HCT116 (cell line): ENCODE data around the gene SEPTIN8. TPM values are rescaled to one million over a fixed set of nuclear protein-coding genes. Genes with fewer than 3 reads are reported as not detected.

Experiments
- ATAC-seq: fragments of 200-7000 bp; cut with Tn5 transposase; 2 replicates; pipeline ENCODE4 v1.9.1; 2020; ENCODE audit warnings: mild to moderate bottlenecking, moderate library complexity
- BruUV-seq: library from RNA; stranded (reverse); fragments of 400-500 nt; replicated peaks from 2 replicates; lab custom pipeline; 2021; lab: Mats Ljungman, UMichigan
- CTCF ChIA-PET: fragments of 300-600 bp; sonication (Branson Sonifier 250); formaldehyde crosslinking; loops from one replicate; lab custom pipeline; 2021; ENCODE audit warnings: antibody characterized with exemption; lab: Charles Lee
- POLR2A ChIA-PET: fragments of 300-600, 350-600 bp; sonication (Branson Sonifier 250); formaldehyde crosslinking; loops from one replicate; lab custom pipeline; 2021; ENCODE audit warnings: antibody characterized with exemption; lab: Charles Lee
- RAD21 ChIA-PET, 2 experiments: fragments of 300-600 bp; sonication (Branson Sonifier 250); formaldehyde crosslinking; loops; one replicate each; lab custom pipeline; 2023; ENCODE audit warnings: low total read pairs in 2 of 2; ENCODE audit not compliant: uncharacterized antibody in 2 of 2, unreplicated experiment in 2 of 2, low non-redundant PET in 1 of 2; lab: Charles Lee
- DNase-seq: peaks from one replicate; pipeline ENCODE4 v3.0.0-alpha.2; 2010; ENCODE audit warnings: low read depth, low spot score
- H2AFZ ChIP-seq: fragments of 200-600 bp; shearing (Covaris generic), sonication (generic); 2 replicates; pipeline ENCODE4 v1.6.1; 2017; ENCODE audit warnings: low read depth, mixed run types, mixed read lengths, antibody characterized with exemption, low read length; ENCODE audit not compliant: poor library complexity, severe bottlenecking
- H3K27ac ChIP-seq: 2 replicates; pipeline ENCODE4 v1.5.1; 2012; ENCODE audit warnings: low read depth, low read length
- H3K27me3 ChIP-seq: fragments of 200-600 bp; sonication (generic); 2 replicates; pipeline ENCODE4 v1.6.1; 2016; ENCODE audit warnings: mixed run types, low read length, mixed read lengths; ENCODE audit not compliant: insufficient read depth
- H3K36me3 ChIP-seq, 2 experiments: fragments of 200-500 bp in 1 of 2; fragments of 200-600 bp in 1 of 2; sonication (Bioruptor generic) in 1 of 2; sonication (generic) in 1 of 2; 2 replicates each; pipeline versions ENCODE4 v1.5.1 to v1.6.1; 2014 to 2016; ENCODE audit warnings: low read length in 2 of 2, inconsistent platforms in 1 of 2, mixed read lengths in 1 of 2, mixed run types in 1 of 2; ENCODE audit not compliant: insufficient read depth in 2 of 2, control insufficient read depth in 1 of 2
- H3K4me1 ChIP-seq, 2 experiments: fragments of 200-600 bp in 1 of 2; sonication (generic) in 1 of 2; 2 replicates each; pipeline versions ENCODE4 v1.5.1 to v1.6.1; 2012 to 2017; ENCODE audit warnings: low read length in 2 of 2, inconsistent platforms in 1 of 2, mild to moderate bottlenecking in 1 of 2, mixed read lengths in 1 of 2, mixed run types in 1 of 2, moderate library complexity in 1 of 2; ENCODE audit not compliant: insufficient read depth in 2 of 2, control insufficient read depth in 1 of 2
- H3K4me2 ChIP-seq: fragments of 200-600 bp; sonication (generic); 2 replicates; pipeline ENCODE4 v1.6.1; 2017; ENCODE audit warnings: mixed run types, low read length, mixed read lengths
- H3K4me3 ChIP-seq, 2 experiments: fragments of 200-600 bp in 1 of 2; sonication (generic) in 1 of 2; replicated peaks in 1 of 2; 2 replicates each; pipeline ENCODE4 v1.5.1; 2011 to 2016; ENCODE audit warnings: low read length in 2 of 2, control low read depth in 1 of 2, low read depth in 1 of 2, mild to moderate bottlenecking in 1 of 2, mixed read lengths in 1 of 2, mixed run types in 1 of 2
- H3K79me2 ChIP-seq: fragments of 200-600 bp; sonication (generic); 2 replicates; pipeline ENCODE4 v1.6.1; 2017; ENCODE audit warnings: mild to moderate bottlenecking, mixed run types, low read length, moderate library complexity, mixed read lengths; ENCODE audit not compliant: insufficient read depth
- H3K9ac ChIP-seq: fragments of 200-600 bp; sonication (generic); 2 replicates; pipeline ENCODE4 v1.6.1; 2016; ENCODE audit warnings: low read length, mixed read lengths
- H3K9me2 ChIP-seq: fragments of 200-600 bp; sonication (generic), shearing (Covaris generic); 2 replicates; pipeline ENCODE4 v1.6.1; 2017; ENCODE audit warnings: mixed run types, mild to moderate bottlenecking, moderate library complexity; ENCODE audit not compliant: insufficient read depth
- H3K9me3 ChIP-seq, 2 experiments: fragments of 200-500 bp in 1 of 2; fragments of 200-600 bp in 1 of 2; sonication (Bioruptor generic) in 1 of 2; sonication (generic) in 1 of 2; 2 replicates each; pipeline ENCODE4 v1.6.1; 2014 to 2017; ENCODE audit warnings: low read length in 2 of 2, mixed read lengths in 2 of 2, inconsistent platforms in 1 of 2, low read depth in 1 of 2, mild to moderate bottlenecking in 1 of 2, mixed run types in 1 of 2, moderate library complexity in 1 of 2; ENCODE audit not compliant: control insufficient read depth in 1 of 2, insufficient read depth in 1 of 2
- H4K20me1 ChIP-seq: fragments of 200-600 bp; sonication (generic), shearing (Covaris generic); 2 replicates; pipeline ENCODE4 v1.6.1; 2017; ENCODE audit warnings: mixed run types, mild to moderate bottlenecking, moderate library complexity; ENCODE audit not compliant: insufficient read depth
- CEBPB ChIP-seq: IDR thresholded peaks from 2 replicates; pipeline ENCODE4 v1.6.1; 2012; ENCODE audit warnings: low read depth
- CTCF ChIP-seq, 3 experiments: fragments of 200-600 bp in 1 of 3; sonication (generic) in 1 of 3; IDR thresholded peaks in 2 of 3; conservative IDR thresholded peaks in 1 of 3; 2 replicates each; pipeline ENCODE4 v1.5.1; 2012 to 2017; ENCODE audit warnings: low read depth in 2 of 3, low read length in 2 of 3, antibody characterized with exemption in 1 of 3, borderline replicate concordance in 1 of 3, control low read depth in 1 of 3, mild to moderate bottlenecking in 1 of 3, mixed read lengths in 1 of 3, mixed run types in 1 of 3, moderate library complexity in 1 of 3; ENCODE audit not compliant: insufficient read depth in 1 of 3
- EZH2phosphoT487 ChIP-seq: fragments of 200-600 bp; IDR thresholded peaks from 2 replicates; pipeline ENCODE4 v1.6.1; 2018; ENCODE audit warnings: antibody characterized with exemption, borderline replicate concordance
- FOSL1 ChIP-seq: IDR thresholded peaks from 2 replicates; pipeline ENCODE4 v1.6.1; 2012; ENCODE audit warnings: low read depth
- JUND ChIP-seq: IDR thresholded peaks from 2 replicates; pipeline ENCODE4 v1.6.1; 2012
- POLR2A ChIP-seq: IDR thresholded peaks from 2 replicates; pipeline ENCODE4 v1.7.0; 2011; ENCODE audit warnings: borderline replicate concordance; ENCODE audit not compliant: insufficient read depth, insufficient read length; ENCODE audit errors: extremely low read depth
- RAD21 ChIP-seq: IDR thresholded peaks from 2 replicates; pipeline ENCODE4 v1.6.1; 2012; ENCODE audit warnings: low read depth, mild to moderate bottlenecking
- REST ChIP-seq: IDR thresholded peaks from 2 replicates; pipeline ENCODE4 v1.6.1; 2012; ENCODE audit warnings: low read depth
- SIN3A ChIP-seq: IDR thresholded peaks from 2 replicates; pipeline ENCODE4 v1.6.1; 2012; ENCODE audit warnings: low read depth
- SP1 ChIP-seq: IDR thresholded peaks from 2 replicates; pipeline ENCODE4 v1.6.1; 2012; ENCODE audit warnings: low read depth
- SRF ChIP-seq: IDR thresholded peaks from 2 replicates; pipeline ENCODE4 v1.6.1; 2012; ENCODE audit warnings: low read depth
- TCF7L2 ChIP-seq: IDR thresholded peaks from 2 replicates; pipeline ENCODE4 v1.7.0; 2011; ENCODE audit warnings: borderline replicate concordance, inconsistent platforms; ENCODE audit not compliant: insufficient read depth, insufficient read length; ENCODE audit errors: extremely low read depth
- ZBTB33 ChIP-seq: IDR thresholded peaks from 2 replicates; pipeline ENCODE4 v1.6.1; 2011; ENCODE audit warnings: mild to moderate bottlenecking, low read length, moderate library complexity; ENCODE audit not compliant: insufficient replicate concordance; ENCODE audit errors: extremely low read depth
- ZFX ChIP-seq: fragments of 450-650 bp; IDR thresholded peaks from 2 replicates; pipeline ENCODE4 v1.6.1; 2017
- ZNF274 ChIP-seq: fragments of 200-500 bp; sonication (Bioruptor generic); IDR thresholded peaks from 2 replicates; pipeline ENCODE4 v1.6.1; 2014; ENCODE audit warnings: mild to moderate bottlenecking, low read depth, low read length, inconsistent platforms
- intact Hi-C: fragments of 100-400 bp; cut with micrococcal nuclease; formaldehyde crosslinking; loops from 2 replicates; pipeline ENCODE4 v1.10.0; 2022
- total RNA-seq: library from RNA; stranded (reverse); gene quantifications from one replicate; pipeline ENCODE4 v1.2.1, GENCODE V29; 2021; ENCODE audit not compliant: unreplicated experiment

The SEPTIN8 gene
- total RNA-seq, 1 experiment from 2014 or later: 34.6 TPM

- ATAC-seq (no peak), DNase-seq (no peak)
- H2AFZ ChIP-seq: no peak overlapping the region
- H3K4me1 ChIP-seq: no peaks in the 10 kb centered on the region
- no peak for TF ChIP-seq ZNF274
- no peak for TF ChIP-seq FOSL1
- TF ChIP-seq CEBPB: no peak
- TF ChIP-seq EZH2phosphoT487: no peak
- no peak for TF ChIP-seq SIN3A
- TF ChIP-seq ZFX: no peak
- no peak for TF ChIP-seq REST
- TF ChIP-seq JUND: no peak
- TF ChIP-seq ZBTB33: no peak
- TF ChIP-seq SP1: no peak
- no peak for TF ChIP-seq RAD21
- TF ChIP-seq CTCF (IDR thresholded peaks at IDR 0.05 in 2 of 3, conservative IDR thresholded peaks at IDR 0.05 in 1 of 3; ENCODE audit: borderline replicate concordance in 1 of 3, insufficient read depth in 1 of 3, low read depth in 2 of 3, low read length in 2 of 3): no peak
- TF ChIP-seq SRF: no peak
- TF ChIP-seq POLR2A: no peak
- no peak for TF ChIP-seq TCF7L2
- no peaks in the 10 kb centered on the region for H3K79me2 ChIP-seq
- no peaks in the 10 kb centered on the region for H3K9me3 ChIP-seq
- intact Hi-C loops: no loop called here
- ChIA-PET POLR2A (no interaction called here), RAD21 (no interaction called here), CTCF (interaction anchor here (1.0 to 1.9 kb wide), 3 partner anchors 20 to 295 kb away, joined by 4 to 7 read pairs (median 5); no protein-coding TSS in a partner anchor)
- no peaks in the 10 kb centered on the region for H3K36me3 ChIP-seq
- no peak overlapping the region for H3K4me3 ChIP-seq
- no peaks in the 10 kb centered on the region for H3K27me3 ChIP-seq
- H4K20me1 ChIP-seq: no peaks in the 10 kb centered on the region
- H3K4me2 ChIP-seq: no peak overlapping the region
- no peak overlapping the region for H3K9ac ChIP-seq
- BruUV-seq: no TSS peak
- H3K9me2 ChIP-seq: no peaks in the 10 kb centered on the region
- H3K27ac ChIP-seq: no peak overlapping the region
Measured at GRCh38 chr5:132800545-132800944, 23.5 kb upstream of the SEPTIN8 start.
